Brain microvascular endothelial cell (primary cell): ENCODE data around the gene RALGPS1.

Experiments used
- DNase-seq: peaks from one replicate; pipeline ENCODE4 v3.0.0-alpha.2; 2020
- H3K27ac ChIP-seq: fragments of 250-450 bp; sonication (Bioruptor Pico); 2 replicates; pipeline ENCODE4 v1.5.1; 2020; ENCODE audit warnings: mild to moderate bottlenecking, moderate library complexity
- H3K27me3 ChIP-seq: fragments of 250-450 bp; sonication (Bioruptor Pico); replicated peaks from 2 replicates; pipeline ENCODE4 v1.5.1; 2020; ENCODE audit warnings: mild to moderate bottlenecking
- H3K36me3 ChIP-seq: fragments of 250-450 bp; sonication (Bioruptor Pico); replicated peaks from 2 replicates; pipeline ENCODE4 v1.5.1; 2020; ENCODE audit warnings: mild to moderate bottlenecking
- H3K4me3 ChIP-seq: 2 replicates; pipeline ENCODE4 v1.5.1; 2011; ENCODE audit warnings: low read depth, mild to moderate bottlenecking, control low read depth, low read length, moderate library complexity
- in situ Hi-C: cut with HindIII; loops from 2 replicates; pipeline ENCODE4 v1.10.0; 2017; ENCODE audit warnings: low sequenced_read_pairs, low pct_ligation_motif_present
- TF ChIP-seq, protein P1 (sequence below): IDR thresholded peaks from 2 replicates; pipeline ENCODE4 v1.5.1; 2011; ENCODE audit warnings: low read depth, mild to moderate bottlenecking, moderate library complexity, low read length, control low read depth, inconsistent platforms; ENCODE audit errors: missing control alignments

Gene RALGPS1

DNA sequence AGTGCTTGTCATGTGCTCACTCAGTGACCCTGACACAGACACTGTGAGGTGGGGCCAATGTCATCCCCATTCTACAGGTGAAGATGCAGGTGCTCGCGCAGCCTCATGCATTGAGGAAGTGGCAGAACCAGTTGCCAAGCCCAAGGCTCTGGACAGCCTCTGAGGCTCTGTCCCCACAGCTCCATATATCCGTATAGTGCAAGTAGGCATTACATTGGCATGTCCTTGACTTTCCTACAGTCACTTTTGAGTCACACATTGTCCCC is 266.7 kb downstream of the RALGPS1 start:
- H3K27ac ChIP-seq = no peak overlapping the region
- no peak for DNase-seq
- TF ChIP-seq, protein P1, sequence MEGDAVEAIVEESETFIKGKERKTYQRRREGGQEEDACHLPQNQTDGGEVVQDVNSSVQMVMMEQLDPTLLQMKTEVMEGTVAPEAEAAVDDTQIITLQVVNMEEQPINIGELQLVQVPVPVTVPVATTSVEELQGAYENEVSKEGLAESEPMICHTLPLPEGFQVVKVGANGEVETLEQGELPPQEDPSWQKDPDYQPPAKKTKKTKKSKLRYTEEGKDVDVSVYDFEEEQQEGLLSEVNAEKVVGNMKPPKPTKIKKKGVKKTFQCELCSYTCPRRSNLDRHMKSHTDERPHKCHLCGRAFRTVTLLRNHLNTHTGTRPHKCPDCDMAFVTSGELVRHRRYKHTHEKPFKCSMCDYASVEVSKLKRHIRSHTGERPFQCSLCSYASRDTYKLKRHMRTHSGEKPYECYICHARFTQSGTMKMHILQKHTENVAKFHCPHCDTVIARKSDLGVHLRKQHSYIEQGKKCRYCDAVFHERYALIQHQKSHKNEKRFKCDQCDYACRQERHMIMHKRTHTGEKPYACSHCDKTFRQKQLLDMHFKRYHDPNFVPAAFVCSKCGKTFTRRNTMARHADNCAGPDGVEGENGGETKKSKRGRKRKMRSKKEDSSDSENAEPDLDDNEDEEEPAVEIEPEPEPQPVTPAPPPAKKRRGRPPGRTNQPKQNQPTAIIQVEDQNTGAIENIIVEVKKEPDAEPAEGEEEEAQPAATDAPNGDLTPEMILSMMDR = no peak
- H3K27me3 ChIP-seq = no peaks in the 10 kb centered on the region
- H3K36me3 ChIP-seq = no peaks in the 10 kb centered on the region
- in situ Hi-C loops = no loop called here
- no peak overlapping the region for H3K4me3 ChIP-seq

DNA sequence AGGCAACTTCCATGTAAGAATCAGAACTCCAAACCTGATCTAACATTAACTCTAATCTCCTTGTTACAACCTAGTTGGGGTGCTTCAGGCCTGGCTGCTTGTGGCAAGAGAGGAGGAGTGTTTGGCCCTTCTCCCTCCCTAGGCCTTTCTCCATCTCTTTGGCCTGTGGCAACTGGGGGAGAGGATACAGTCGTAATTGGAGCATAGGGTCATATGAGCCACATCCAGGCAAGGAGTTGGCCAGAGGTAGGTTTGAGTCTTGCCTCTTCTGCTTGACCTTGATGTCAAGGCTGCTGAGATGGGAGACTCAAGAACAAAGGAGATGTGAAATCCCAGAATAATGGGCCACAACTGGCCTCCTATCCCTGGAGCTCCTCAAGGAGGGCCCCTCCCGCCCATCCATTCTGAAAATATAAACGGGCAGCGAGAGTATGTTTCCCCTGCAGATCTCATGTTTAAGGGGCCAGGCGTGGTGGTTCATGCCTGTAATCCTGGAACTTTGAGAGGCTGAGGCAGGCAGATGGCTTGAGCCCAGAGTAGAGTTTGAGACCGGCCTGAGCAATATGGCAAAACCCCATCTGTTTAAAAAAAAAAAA is 267.1 kb downstream of the RALGPS1 start:
- DNase-seq = no peak
- Histone ChIP-seq H3K4me3 (no peak overlapping the region), H3K27me3 (no peaks in the 10 kb centered on the region), H3K27ac (no peak overlapping the region), H3K36me3 (no peaks in the 10 kb centered on the region)
- TF ChIP-seq, protein P1 = no peak
- in situ Hi-C loops = no loop called here

DNA sequence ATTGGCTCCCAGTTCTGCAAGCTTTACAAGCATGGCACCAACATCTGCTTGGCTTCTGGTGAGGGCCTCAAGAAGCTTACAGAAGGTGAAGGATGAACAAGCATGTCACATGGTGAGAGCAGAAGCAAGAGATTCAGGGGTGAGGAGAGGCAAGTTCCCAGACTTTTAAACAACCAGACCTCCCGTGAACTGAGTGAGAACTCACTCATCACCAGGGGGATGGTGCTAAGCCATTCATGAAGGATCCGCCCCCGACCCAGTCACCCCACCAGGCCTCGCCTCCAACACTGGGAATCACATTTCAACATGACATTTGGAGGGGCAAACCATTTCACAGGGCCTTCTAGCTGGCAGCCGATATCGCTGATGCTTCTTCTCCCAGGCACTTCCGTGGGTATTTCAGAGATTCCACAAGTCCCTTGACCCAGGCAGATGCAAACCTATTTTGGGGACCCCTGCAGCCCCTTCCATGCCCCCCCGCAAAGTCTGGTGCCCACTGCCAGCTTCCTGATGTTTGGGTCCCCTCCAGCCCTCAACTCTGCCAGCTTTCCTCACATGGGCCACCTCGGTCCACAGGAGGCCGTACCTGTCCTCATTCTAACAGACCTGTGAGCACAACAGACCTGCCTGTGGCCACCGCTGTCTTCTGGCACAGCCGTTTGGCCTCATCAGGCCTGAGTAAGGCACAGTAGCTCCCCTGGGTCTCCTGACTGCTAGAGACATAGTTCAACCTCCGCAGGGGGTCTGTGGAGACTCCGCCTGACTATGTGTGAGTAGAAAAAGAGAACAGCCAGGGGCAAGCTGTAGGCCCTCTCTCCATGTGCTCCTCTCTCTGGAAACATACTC is 268.5 kb downstream of the RALGPS1 start:
- DNase-seq = peak; percentile 29
- no peak overlapping the region for H3K27ac ChIP-seq
- no peaks in the 10 kb centered on the region for H3K36me3 ChIP-seq
- in situ Hi-C loops = no loop called here
- H3K4me3 ChIP-seq = no peak overlapping the region
- TF ChIP-seq, protein P1 = no peak
- no peaks in the 10 kb centered on the region for H3K27me3 ChIP-seq

DNA sequence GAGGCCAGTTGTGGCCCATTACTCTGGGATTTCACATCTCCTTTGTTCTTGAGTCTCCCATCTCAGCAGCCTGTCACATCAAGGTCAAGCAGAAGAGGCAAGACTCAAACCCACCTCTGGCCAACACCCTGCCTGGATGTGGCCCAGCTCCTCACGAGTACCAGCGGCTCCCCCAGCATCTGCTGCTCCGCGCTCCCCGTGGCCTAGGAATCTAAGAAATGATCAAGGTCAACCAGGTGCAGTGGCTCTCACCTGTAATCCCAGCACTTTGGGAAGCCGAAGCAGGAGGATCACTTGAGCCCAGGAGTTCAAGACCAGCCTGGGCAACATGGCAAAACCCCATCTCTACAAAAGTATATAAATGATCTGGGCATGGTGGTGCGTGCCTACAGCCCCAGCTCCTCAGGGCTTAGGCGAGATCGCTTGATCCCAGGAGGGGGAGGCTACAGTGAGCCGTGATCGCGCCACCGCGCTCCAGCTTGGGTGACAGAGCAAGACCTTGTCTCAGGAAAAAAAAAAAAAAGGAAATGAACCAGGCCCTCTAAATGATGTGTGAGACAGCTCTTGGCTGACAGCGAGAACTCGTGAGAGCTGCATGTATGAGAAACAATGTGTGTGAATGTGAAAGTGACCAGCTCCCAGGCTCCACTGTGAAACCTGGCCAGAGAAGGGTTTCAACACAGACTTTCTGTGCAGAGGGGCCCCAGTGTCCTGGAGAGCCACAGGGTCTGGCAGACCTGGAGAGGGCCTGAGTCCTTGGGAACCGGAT is 269.4 kb downstream of the RALGPS1 start:
- H3K4me3 ChIP-seq = no peak overlapping the region
- in situ Hi-C loops = no loop called here
- no peaks in the 10 kb centered on the region for H3K27me3 ChIP-seq
- no peak for DNase-seq
- H3K36me3 ChIP-seq = no peaks in the 10 kb centered on the region
- H3K27ac ChIP-seq = no peak overlapping the region
- TF ChIP-seq, protein P1 = no peak

DNA sequence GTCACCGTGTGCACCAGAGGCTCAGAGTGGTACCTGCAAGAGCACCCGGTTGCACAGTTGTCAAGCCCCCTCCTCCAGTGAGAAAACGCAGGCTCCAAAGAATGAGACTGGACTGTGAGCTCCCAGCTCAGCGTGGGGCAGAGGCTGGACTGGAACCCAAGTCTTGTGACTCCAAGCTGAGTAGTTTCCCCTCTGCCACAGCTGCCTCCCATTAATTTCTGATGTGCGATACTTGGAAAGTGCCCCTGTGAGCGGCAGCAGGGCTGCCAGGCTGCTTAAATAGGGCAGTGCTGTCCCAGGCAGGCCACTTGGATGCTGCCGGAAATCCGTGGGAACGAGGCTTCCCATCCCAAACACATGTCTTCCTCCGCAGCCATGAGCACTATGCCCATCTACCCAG is 270.1 kb downstream of the RALGPS1 start:
- no peaks in the 10 kb centered on the region for H3K27me3 ChIP-seq
- H3K36me3 ChIP-seq = no peaks in the 10 kb centered on the region
- TF ChIP-seq, protein P1 = no peak
- in situ Hi-C loops = no loop called here
- no peak overlapping the region for H3K4me3 ChIP-seq
- H3K27ac ChIP-seq = no peak overlapping the region
- no peak for DNase-seq
